Astrocyte (in vitro differentiated cells and primary cell): ENCODE results near the gene PSENEN.

Experiments
- CTCF ChIP-seq: IDR thresholded peaks from 2 replicates; pipeline ENCODE4 v1.5.1; 2011; ENCODE audit warnings: low read depth, mild to moderate bottlenecking, inconsistent platforms, low read length, moderate library complexity; ENCODE audit not compliant: insufficient read depth
- EZH2 ChIP-seq: IDR thresholded peaks from 2 replicates; pipeline ENCODE4 v1.6.1; 2012; ENCODE audit warnings: mild to moderate bottlenecking, low read length, inconsistent platforms; ENCODE audit not compliant: insufficient read depth

- no peak for TF ChIP-seq EZH2
- no peak for TF ChIP-seq CTCF
Observed at GRCh38 chr19:35745328-35746086, at the start of gene PSENEN, which contains the start of gene U2AF1L4.
